CD14-positive monocyte (primary cell): ENCODE results near the gene LHFPL3. TPM values are rescaled to one million over a fixed set of nuclear protein-coding genes. Genes with fewer than 3 reads are reported as not detected.
A peak's percentile ranks its signal among the peaks of the same experiment; 100 is the strongest.

Experiments used
- DNase-seq, 3 donors: peaks; one replicate each; pipeline ENCODE4 v3.0.0-alpha.2; 2011 to 2022
- H2AFZ ChIP-seq: 2 replicates; pipeline ENCODE4 v1.6.0; 2012; ENCODE audit warnings: mild to moderate bottlenecking, low read depth, low read length, inconsistent platforms; ENCODE audit not compliant: insufficient read depth, poor library complexity, severe bottlenecking
- H3K27ac ChIP-seq, 2 donors: 1 replicate in 1 of 2; 2 replicates in 1 of 2; pipeline ENCODE4 v1.5.1; 2012 to 2013; ENCODE audit warnings: low read length in 2 of 2, control low read depth in 1 of 2, inconsistent platforms in 1 of 2, low read depth in 1 of 2, mild to moderate bottlenecking in 1 of 2
- H3K27me3 ChIP-seq, 2 donors: one replicate each; pipeline versions ENCODE4 v1.6.0 to v1.6.1; 2011 to 2013; ENCODE audit warnings: low read length in 2 of 2; ENCODE audit not compliant: control insufficient read depth in 2 of 2, insufficient read depth in 2 of 2
- H3K36me3 ChIP-seq, 2 donors: replicated peaks in 1 of 2; 1 replicate in 1 of 2; 2 replicates in 1 of 2; pipeline versions ENCODE4 v1.5.1 to v1.6.1; 2012 to 2013; ENCODE audit warnings: low read length in 2 of 2, control low read depth in 1 of 2, inconsistent platforms in 1 of 2, mild to moderate bottlenecking in 1 of 2; ENCODE audit not compliant: insufficient read depth in 2 of 2, control insufficient read depth in 1 of 2
- H3K4me1 ChIP-seq, 2 donors: 1 replicate in 1 of 2; 2 replicates in 1 of 2; pipeline versions ENCODE4 v1.5.1 to v1.6.1; 2012 to 2013; ENCODE audit warnings: low read length in 2 of 2, control low read depth in 1 of 2, inconsistent platforms in 1 of 2, mild to moderate bottlenecking in 1 of 2, moderate library complexity in 1 of 2; ENCODE audit not compliant: insufficient read depth in 2 of 2, control insufficient read depth in 1 of 2
- H3K4me2 ChIP-seq: replicated peaks from 2 replicates; pipeline ENCODE3; 2012; ENCODE audit warnings: low read length, moderate library complexity, mild to moderate bottlenecking; ENCODE audit not compliant: poor library complexity, severe bottlenecking; ENCODE audit errors: extremely low read depth
- H3K4me3 ChIP-seq, 3 experiments: fragments of 200-600 bp in 1 of 3; sonication (generic) in 1 of 3; replicated peaks in 1 of 3; 1 replicate in 2 of 3; 2 replicates in 1 of 3; pipeline ENCODE4 v1.5.1; 2011 to 2013; ENCODE audit warnings: low read length in 3 of 3, mild to moderate bottlenecking in 3 of 3, control low read depth in 2 of 3, low read depth in 2 of 3, inconsistent platforms in 1 of 3, moderate library complexity in 1 of 3
- H3K79me2 ChIP-seq: 2 replicates; pipeline ENCODE4 v1.6.0; 2012; ENCODE audit warnings: mild to moderate bottlenecking, control low read depth, inconsistent platforms, low read length, moderate library complexity; ENCODE audit not compliant: insufficient read depth
- H3K9ac ChIP-seq: 2 replicates; pipeline ENCODE4 v1.6.0; 2017; ENCODE audit warnings: low read length, mild to moderate bottlenecking; ENCODE audit not compliant: insufficient read depth, poor library complexity, severe bottlenecking
- H3K9me3 ChIP-seq, 2 donors: replicated peaks in 1 of 2; 1 replicate in 1 of 2; 2 replicates in 1 of 2; pipeline versions ENCODE4 v1.5.1 to v1.6.1; 2012 to 2013; ENCODE audit warnings: low read length in 2 of 2, control low read depth in 1 of 2; ENCODE audit not compliant: control insufficient read depth in 1 of 2, insufficient read depth in 1 of 2
- H4K20me1 ChIP-seq: 2 replicates; pipeline ENCODE4 v1.6.0; 2012; ENCODE audit warnings: mild to moderate bottlenecking, low read length, control low read depth, moderate library complexity; ENCODE audit not compliant: insufficient read depth
- H3K27ac Mint-ChIP-seq, 7 donors: one replicate each; pipeline ENCODE4 v1.8.0; 2020; ENCODE audit warnings: mild to moderate bottlenecking in 7 of 7, mixed read lengths in 7 of 7, moderate library complexity in 6 of 7, inconsistent platforms in 2 of 7
- H3K27me3 Mint-ChIP-seq, 3 donors: one replicate each; pipeline ENCODE4 v1.8.0; 2021 to 2022; ENCODE audit warnings: low read depth in 3 of 3, mild to moderate bottlenecking in 3 of 3, mixed read lengths in 3 of 3, moderate library complexity in 3 of 3, inconsistent platforms in 1 of 3
- H3K36me3 Mint-ChIP-seq, 2 donors: one replicate each; pipeline ENCODE4 v1.8.0; 2020; ENCODE audit warnings: mixed read lengths in 2 of 2, inconsistent platforms in 1 of 2, mild to moderate bottlenecking in 1 of 2
- H3K4me1 Mint-ChIP-seq: one replicate; pipeline ENCODE4 v1.8.0; 2020; ENCODE audit warnings: mild to moderate bottlenecking, mixed read lengths
- H3K4me3 Mint-ChIP-seq, 2 donors: one replicate each; pipeline ENCODE4 v1.8.0; 2020; ENCODE audit warnings: mild to moderate bottlenecking in 2 of 2, mixed read lengths in 2 of 2, moderate library complexity in 1 of 2
- H3K9me3 Mint-ChIP-seq, 7 donors: one replicate each; pipeline ENCODE4 v1.8.0; 2020 to 2022; ENCODE audit warnings: mixed read lengths in 7 of 7, mild to moderate bottlenecking in 6 of 7, moderate library complexity in 6 of 7, inconsistent platforms in 2 of 7
- WGBS: methylation state at CpG from one replicate; pipeline ENCODE4 v1.1.5; 2013; ENCODE audit warnings: missing lambda C conversion rate; ENCODE audit not compliant: insufficient coverage; 5-methylcytosine and 5-hydroxymethylcytosine counted together
- intact Hi-C, 2 donors: fragments of 100-400 bp; cut with micrococcal nuclease; formaldehyde crosslinking; loops; one replicate each; pipeline versions ENCODE4 v1.15.0 to v1.15.1; 2023
- polyA plus RNA-seq, 3 donors: library from polyadenylated mRNA; depleted of rRNA in 1 of 3; unstranded in 2 of 3; stranded (reverse) in 1 of 3; fragments of 300-500 nt in 2 of 3; fragments of >200 nt in 1 of 3; fragmentation: Illumina TruSeq in 2 of 3; gene quantifications; 1 replicate in 2 of 3; 2 replicates in 1 of 3; pipeline ENCODE4 v1.2.3, GENCODE V29; 2012 to 2021
- TF ChIP-seq, protein P1 (sequence below): fragments of 200-600 bp; IDR thresholded peaks from one replicate; pipeline ENCODE4 v1.8.0; 2022; ENCODE audit warnings: antibody characterized with exemption, mild to moderate bottlenecking

Gene LHFPL3
- polyA plus RNA-seq, 3 donors: not detected

DNA sequence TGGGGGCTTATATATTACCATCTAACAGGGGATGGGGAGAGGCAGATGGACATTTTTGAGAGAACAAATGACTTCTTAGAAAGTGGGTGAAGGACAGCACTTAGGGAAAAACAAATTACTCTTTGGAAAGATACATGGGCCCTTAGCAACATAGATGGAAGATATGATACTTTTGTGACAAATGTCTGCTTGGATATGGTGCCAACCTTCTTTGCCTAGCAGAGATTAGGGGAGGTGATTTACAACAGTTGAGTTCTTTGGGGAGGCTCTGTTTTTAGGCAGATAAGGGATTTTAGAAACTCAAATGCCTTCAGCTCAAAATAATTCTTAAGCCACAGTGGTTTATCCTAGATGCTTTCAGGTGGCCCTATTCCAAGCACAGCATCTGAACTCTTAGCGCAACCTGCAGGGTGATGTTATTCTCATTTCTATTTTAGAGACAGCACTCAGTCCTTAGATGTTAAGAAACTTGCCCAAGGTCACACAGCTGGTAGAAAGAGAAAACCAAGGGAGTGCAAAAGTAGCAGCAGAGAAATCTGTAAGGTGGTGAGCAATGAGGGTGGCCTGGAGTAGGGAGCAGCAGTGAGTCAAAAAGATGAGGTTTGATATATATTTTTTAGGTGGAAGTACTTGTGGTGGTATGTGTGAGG is 610.5 kb downstream of the LHFPL3 start:
- H3K4me3 Mint-ChIP-seq: no peak overlapping the region
- H3K9me3 Mint-ChIP-seq: peaks cover 2 to 8% (median 4%) of the 10 kb centered on the region in 7 donors
- H3K79me2 ChIP-seq: peaks cover 8% of the 10 kb centered on the region
- H3K27ac ChIP-seq: no peak overlapping the region
- H3K27me3 Mint-ChIP-seq: peaks cover 0 to 4% (median 0%) of the 10 kb centered on the region in 3 donors
- peak overlapping the region in 1 of 7 donors; percentile 4 for H3K27ac Mint-ChIP-seq
- whole genome bisulfite sequencing: no CpG with 5 or more reads among the region's 1 CpG
- TF ChIP-seq, protein P1, sequence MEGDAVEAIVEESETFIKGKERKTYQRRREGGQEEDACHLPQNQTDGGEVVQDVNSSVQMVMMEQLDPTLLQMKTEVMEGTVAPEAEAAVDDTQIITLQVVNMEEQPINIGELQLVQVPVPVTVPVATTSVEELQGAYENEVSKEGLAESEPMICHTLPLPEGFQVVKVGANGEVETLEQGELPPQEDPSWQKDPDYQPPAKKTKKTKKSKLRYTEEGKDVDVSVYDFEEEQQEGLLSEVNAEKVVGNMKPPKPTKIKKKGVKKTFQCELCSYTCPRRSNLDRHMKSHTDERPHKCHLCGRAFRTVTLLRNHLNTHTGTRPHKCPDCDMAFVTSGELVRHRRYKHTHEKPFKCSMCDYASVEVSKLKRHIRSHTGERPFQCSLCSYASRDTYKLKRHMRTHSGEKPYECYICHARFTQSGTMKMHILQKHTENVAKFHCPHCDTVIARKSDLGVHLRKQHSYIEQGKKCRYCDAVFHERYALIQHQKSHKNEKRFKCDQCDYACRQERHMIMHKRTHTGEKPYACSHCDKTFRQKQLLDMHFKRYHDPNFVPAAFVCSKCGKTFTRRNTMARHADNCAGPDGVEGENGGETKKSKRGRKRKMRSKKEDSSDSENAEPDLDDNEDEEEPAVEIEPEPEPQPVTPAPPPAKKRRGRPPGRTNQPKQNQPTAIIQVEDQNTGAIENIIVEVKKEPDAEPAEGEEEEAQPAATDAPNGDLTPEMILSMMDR: no peak
- H3K9me3 ChIP-seq: no peaks in the 10 kb centered on the region
- peaks cover 31% of the 10 kb centered on the region for H3K4me1 Mint-ChIP-seq
- intact Hi-C loops: loop anchor here in 1 of 2 donors (10.0 kb wide), 1 partner anchor 106 kb away; no protein-coding TSS in a partner anchor
- H3K4me3 ChIP-seq: no peak overlapping the region
- DNase-seq: no peak
- no peak overlapping the region for H3K4me2 ChIP-seq
- H3K36me3 Mint-ChIP-seq: peaks cover 0 to 5% of the 10 kb centered on the region in 2 donors
- no peaks in the 10 kb centered on the region for H3K27me3 ChIP-seq
- H3K9ac ChIP-seq: no peak overlapping the region
- no peaks in the 10 kb centered on the region for H3K36me3 ChIP-seq
- no peak overlapping the region for H2AFZ ChIP-seq
- no peaks in the 10 kb centered on the region for H4K20me1 ChIP-seq
- peaks cover 21 to 31% of the 10 kb centered on the region in 2 donors for H3K4me1 ChIP-seq

DNA sequence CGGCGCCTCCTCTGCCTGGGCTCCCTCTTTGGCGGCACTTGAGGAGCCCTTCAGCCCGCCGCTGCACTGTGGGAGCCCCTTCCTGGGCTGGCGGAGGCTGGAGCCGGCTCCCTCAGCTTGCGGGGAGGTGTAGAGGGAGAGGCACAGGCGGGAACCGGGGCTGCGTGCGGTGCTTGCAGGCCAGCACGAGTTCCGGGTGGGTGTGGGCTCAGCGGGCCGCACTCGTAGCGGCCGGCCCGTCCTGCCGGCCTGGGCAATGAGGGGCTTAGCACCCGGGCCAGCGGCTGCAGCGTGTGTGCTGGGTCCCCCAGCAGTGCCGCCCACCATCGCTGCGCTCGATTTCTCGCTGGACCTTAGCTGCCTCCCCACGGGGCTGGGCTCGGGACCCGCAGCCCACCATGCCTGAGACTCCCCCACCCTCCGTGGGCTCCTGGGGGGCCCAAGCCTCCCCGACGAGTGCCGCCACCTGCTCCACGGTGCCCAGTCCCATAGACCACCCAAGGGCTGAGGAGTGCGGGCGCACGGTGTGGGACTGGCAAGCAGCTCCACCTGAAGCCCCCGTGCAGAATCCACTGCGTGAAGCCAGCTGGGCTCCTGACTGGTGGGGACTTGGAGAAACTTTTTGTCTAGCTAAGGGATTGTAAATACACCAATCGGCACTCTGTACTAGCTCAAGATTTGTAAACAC is 611.8 kb downstream of the LHFPL3 start:
- Histone ChIP-seq H4K20me1 (no peaks in the 10 kb centered on the region), H3K27me3 (no peaks in the 10 kb centered on the region), H3K4me3 (peak overlapping the region in 1 of 3 experiments; percentile 78), H3K4me2 (no peak overlapping the region), H3K36me3 (no peaks in the 10 kb centered on the region), H3K27ac (no peak overlapping the region), H3K79me2 (peaks cover 8% of the 10 kb centered on the region), H3K9me3 (no peaks in the 10 kb centered on the region), H3K4me1 (peaks cover 34 to 43% of the 10 kb centered on the region in 2 donors), H3K9ac (no peak overlapping the region), H2AFZ (no peak overlapping the region)
- TF ChIP-seq, protein P1: no peak
- H3K4me1 Mint-ChIP-seq: peaks cover 42% of the 10 kb centered on the region
- 97% methylated on average over 34 of the region's 43 CpGs for WGBS
- intact Hi-C loops: loop anchor here (5.0 to 10.0 kb wide), 2 partner anchors 42 to 75 kb away; partner anchors contain the start of gene KMT2E (in 1 of the 2)
- H3K9me3 Mint-ChIP-seq: peaks cover 2 to 8% (median 4%) of the 10 kb centered on the region in 7 donors
- peaks cover 0 to 4% (median 0%) of the 10 kb centered on the region in 3 donors for H3K27me3 Mint-ChIP-seq
- peak overlapping the region in 5 of 7 donors; percentile 41 to 100 (median 96) for H3K27ac Mint-ChIP-seq
- DNase-seq: no peak
- peaks cover 0 to 5% of the 10 kb centered on the region in 2 donors for H3K36me3 Mint-ChIP-seq
- no peak overlapping the region for H3K4me3 Mint-ChIP-seq
